ENCODE measurements around the gene B4GALNT3. TPM values are rescaled to one million over a fixed set of nuclear protein-coding genes. Genes with fewer than 3 reads are reported as not detected.
A peak's percentile ranks its signal among the peaks of the same experiment; 100 is the strongest.

Gene B4GALNT3
- total and polyA plus RNA-seq, 2 of the 13 experiments (the other 11 are each of a cell fraction or from before 2014, with no cell fraction given) = 3.2 to 4.4 TPM

DNA sequence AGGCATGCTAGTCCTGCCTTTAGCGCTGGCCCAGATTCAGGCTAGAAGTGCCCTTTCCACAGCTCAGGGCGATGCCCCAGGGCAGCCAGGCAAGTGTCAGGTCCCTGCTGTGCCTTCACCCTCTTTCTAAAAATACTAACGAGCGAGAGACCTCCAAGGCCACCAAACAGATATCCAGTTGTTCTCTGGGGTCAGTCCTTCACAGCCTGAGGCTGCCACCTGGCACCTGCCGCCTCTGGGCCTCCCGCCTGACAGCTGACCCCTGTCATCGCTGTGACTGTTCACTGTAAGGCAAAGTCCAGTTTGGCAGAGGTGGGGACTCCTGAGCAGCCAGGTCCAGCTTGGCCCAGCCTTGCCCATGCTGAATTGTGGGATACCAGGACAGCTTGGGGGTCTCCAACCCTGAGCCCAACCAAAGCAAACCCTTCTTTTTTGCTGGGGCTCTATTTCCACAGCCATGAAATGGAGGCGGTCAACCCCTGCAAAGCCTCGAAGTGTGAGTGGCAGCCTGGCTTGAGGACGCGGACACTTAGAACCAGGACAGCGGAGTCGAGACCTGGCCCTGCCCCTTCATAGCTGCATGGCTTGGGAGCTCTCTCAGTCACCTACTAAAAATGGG lies 123.6 kb downstream of the B4GALNT3 start (continued):
- TF ChIP-seq, protein P1, sequence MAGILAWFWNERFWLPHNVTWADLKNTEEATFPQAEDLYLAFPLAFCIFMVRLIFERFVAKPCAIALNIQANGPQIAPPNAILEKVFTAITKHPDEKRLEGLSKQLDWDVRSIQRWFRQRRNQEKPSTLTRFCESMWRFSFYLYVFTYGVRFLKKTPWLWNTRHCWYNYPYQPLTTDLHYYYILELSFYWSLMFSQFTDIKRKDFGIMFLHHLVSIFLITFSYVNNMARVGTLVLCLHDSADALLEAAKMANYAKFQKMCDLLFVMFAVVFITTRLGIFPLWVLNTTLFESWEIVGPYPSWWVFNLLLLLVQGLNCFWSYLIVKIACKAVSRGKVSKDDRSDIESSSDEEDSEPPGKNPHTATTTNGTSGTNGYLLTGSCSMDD (CRISPR knock-in tag; IDR thresholded peaks at IDR 0.05) = no peak
- peak; percentile 64; the same call in 1 of the 2 replicates for TF ChIP-seq POGK (CRISPR knock-in tag; conservative IDR thresholded peaks at IDR 0.05)
- TF ChIP-seq ZSCAN20 (CRISPR knock-in tag; IDR thresholded peaks at IDR 0.05; ENCODE audit: borderline replicate concordance) = no peak
- TF ChIP-seq HDAC2 (CRISPR knock-in tag; IDR thresholded peaks at IDR 0.05) = peak; percentile 87
- peak; percentile 76; the same call in 1 of the 2 replicates for TF ChIP-seq SMAD3 (CRISPR knock-in tag; IDR thresholded peaks at IDR 0.05)
- TF ChIP-seq MED8 (CRISPR knock-in tag; IDR thresholded peaks at IDR 0.05; ENCODE audit: insufficient replicate concordance) = peak; percentile 60
- TF ChIP-seq MYC (CRISPR knock-in tag; IDR thresholded peaks at IDR 0.05; ENCODE audit: borderline replicate concordance) = peak; percentile 60; the same call in 1 of the 2 replicates
- TF ChIP-seq ZNF496 (CRISPR knock-in tag; IDR thresholded peaks at IDR 0.05; ENCODE audit: insufficient replicate concordance) = no peak
- TF ChIP-seq, protein P2, sequence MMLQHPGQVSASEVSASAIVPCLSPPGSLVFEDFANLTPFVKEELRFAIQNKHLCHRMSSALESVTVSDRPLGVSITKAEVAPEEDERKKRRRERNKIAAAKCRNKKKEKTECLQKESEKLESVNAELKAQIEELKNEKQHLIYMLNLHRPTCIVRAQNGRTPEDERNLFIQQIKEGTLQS (CRISPR knock-in tag; IDR thresholded peaks at IDR 0.05) = peak; percentile 33; the same call in 1 of the 2 replicates
- TF ChIP-seq HOXA9 (CRISPR knock-in tag; IDR thresholded peaks at IDR 0.05; ENCODE audit: borderline replicate concordance) = no peak
- TF ChIP-seq ZFP1 (CRISPR knock-in tag; IDR thresholded peaks at IDR 0.05) = no peak
- peak; percentile 77 for TF ChIP-seq BORCS8-MEF2B (CRISPR knock-in tag; IDR thresholded peaks at IDR 0.05)
- 0 out of 2 replicates have a peak, but pooled peaks have one; percentile 39 for TF ChIP-seq KMT2A (CRISPR knock-in tag; IDR thresholded peaks at IDR 0.05)
- TF ChIP-seq ZNF770 (CRISPR knock-in tag; IDR thresholded peaks at IDR 0.05) = peak; percentile 49; the same call in 1 of the 2 replicates
- TF ChIP-seq ZNF414 (CRISPR knock-in tag; IDR thresholded peaks at IDR 0.05) = peak; percentile 78; the same call in 1 of the 2 replicates
- no peak for TF ChIP-seq ZNF546 (CRISPR knock-in tag; conservative IDR thresholded peaks at IDR 0.05)
- peak; percentile 86 for TF ChIP-seq SOX5 (CRISPR knock-in tag; IDR thresholded peaks at IDR 0.05; ENCODE audit: borderline replicate concordance)
- 0 out of 2 replicates have a peak, but pooled peaks have one; percentile 52 for TF ChIP-seq TOPORS (CRISPR knock-in tag; IDR thresholded peaks at IDR 0.05)
- no peak for TF ChIP-seq ZNF12 (CRISPR knock-in tag; IDR thresholded peaks at IDR 0.05)
- TF ChIP-seq NFRKB (IDR thresholded peaks at IDR 0.05) = no peak
- no peak for TF ChIP-seq ZNF615 (CRISPR knock-in tag; IDR thresholded peaks at IDR 0.05; ENCODE audit: borderline replicate concordance)
- TF ChIP-seq ZBTB21 (CRISPR knock-in tag; IDR thresholded peaks at IDR 0.05) = no peak
- 0 out of 2 replicates have a peak, but pooled peaks have one; percentile 38 for TF ChIP-seq ZNF225 (CRISPR knock-in tag; IDR thresholded peaks at IDR 0.05)
- peak; percentile 86 for TF ChIP-seq IRF9 (CRISPR knock-in tag; IDR thresholded peaks at IDR 0.05; ENCODE audit: borderline replicate concordance)
